Measurements from ENCODE around the gene SLC5A10.

- TF ChIP-seq CTCF (IDR thresholded peaks at IDR 0.05; ENCODE audit: low read length), result no peak
- TF ChIP-seq EZH2 (optimal IDR thresholded peaks at IDR 0.05; ENCODE audit: low read depth, low read length), result no peak
Measured at GRCh38 chr17:18994631-18995030, 42.7 kb downstream of the SLC5A10 start.
